Ovary (tissue), 3 donors: ENCODE results near the gene TMEM63B.

ENCODE experiments used
- CTCF ChIP-seq, 3 donors: fragments of 450-650 bp in 2 of 3; fragments of 200-600 bp in 1 of 3; IDR thresholded peaks; one replicate each; pipeline versions ENCODE4 v1.5.1 to v1.8.0; 2016 to 2022; ENCODE audit warnings: antibody characterized with exemption in 3 of 3, mild to moderate bottlenecking in 1 of 3
- POLR2A ChIP-seq: fragments of 450-650 bp; IDR thresholded peaks from one replicate; pipeline ENCODE4 v1.6.1; 2017; ENCODE audit warnings: antibody characterized with exemption, mild to moderate bottlenecking, moderate library complexity
- donor health status: DM: no; HTN: no; CAD: no.

DNA sequence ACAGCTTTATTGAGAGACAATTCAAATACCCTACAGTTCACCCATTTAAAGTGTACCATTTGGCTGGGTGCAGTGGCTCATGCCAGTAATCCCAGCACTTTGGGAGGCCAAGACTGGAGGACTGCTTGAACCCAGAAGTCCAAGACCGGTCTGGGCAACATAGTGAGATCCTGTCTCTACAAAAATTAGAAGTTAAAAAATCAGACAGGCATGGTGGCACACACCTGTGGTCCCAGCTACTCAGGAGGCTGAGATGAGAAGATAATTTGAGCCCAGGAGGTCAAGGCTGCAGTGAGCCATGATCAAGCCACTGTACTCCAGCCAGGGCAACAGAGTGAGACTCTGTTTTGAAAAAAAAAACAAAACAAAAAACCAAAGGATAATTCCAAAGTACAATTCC lies 40.2 kb downstream of the TMEM63B start:
- TF ChIP-seq POLR2A (no peak), CTCF (IDR thresholded peaks at IDR 0.05) (no peak)
